22Rv1 (cell line): ENCODE measurements around the gene PCOLCE2.

Experiments used
- H3K27ac ChIP-seq: fragments of 450-650 bp; 2 replicates; pipeline ENCODE4 v1.5.1; 2017
- CTCF ChIP-seq: fragments of 450-650 bp; IDR thresholded peaks from 2 replicates; pipeline ENCODE4 v1.5.1; 2017; ENCODE audit warnings: mild to moderate bottlenecking
- ZFX ChIP-seq: fragments of 450-650 bp; IDR thresholded peaks from 2 replicates; pipeline ENCODE4 v1.6.1; 2017; ENCODE audit warnings: antibody characterized with exemption, borderline replicate concordance

The PCOLCE2 gene

GRCh38 chr3:142849148-142849547 lies 39.7 kb downstream of the PCOLCE2 start:
- H3K27ac ChIP-seq = no peak overlapping the region
- TF ChIP-seq ZFX (no peak), CTCF (no peak)

- TF ChIP-seq CTCF (no peak), ZFX (no peak)
Observed at GRCh38 chr3:142846779-142847577, 41.9 kb downstream of the PCOLCE2 start.

GRCh38 chr3:142844339-142844977 lies 44.4 kb downstream of the PCOLCE2 start:
- no peak overlapping the region for H3K27ac ChIP-seq
- peak; percentile 80 for TF ChIP-seq CTCF
- no peak for TF ChIP-seq ZFX

More at GRCh38 chr3:142846779-142847577, 41.9 kb downstream of the PCOLCE2 start:
- H3K27ac ChIP-seq = no peak overlapping the region

- TF ChIP-seq ZFX (no peak), CTCF (no peak)
- no peak overlapping the region for H3K27ac ChIP-seq
Observed at GRCh38 chr3:142839831-142840230, 49.1 kb downstream of the PCOLCE2 start.

- H3K27ac ChIP-seq = no peak overlapping the region
- TF ChIP-seq ZFX (no peak), CTCF (no peak)
Observed at GRCh38 chr3:142837526-142837925, 51.4 kb downstream of the PCOLCE2 start.

- TF ChIP-seq ZFX = no peak
- peak; percentile 92 for TF ChIP-seq CTCF
- no peak overlapping the region for H3K27ac ChIP-seq
Observed at GRCh38 chr3:142828703-142829305, 60.1 kb downstream of the PCOLCE2 start.

GRCh38 chr3:142819179-142819578 lies 69.7 kb downstream of the PCOLCE2 start:
- no peak for TF ChIP-seq ZFX
- TF ChIP-seq CTCF = no peak
- no peak overlapping the region for H3K27ac ChIP-seq
